OCI-LY7 (cell line): ENCODE results near the gene CTTNBP2.

Experiments used
- CTCF ChIP-seq: fragments of 200-600 bp; sonication (generic); conservative IDR thresholded peaks from 2 replicates; pipeline ENCODE4 v1.5.1; 2014; ENCODE audit warnings: mild to moderate bottlenecking, antibody characterized with exemption, low read length, moderate library complexity, mixed read lengths
- EZH2phosphoT487 ChIP-seq: fragments of 200-600 bp; sonication (generic); IDR thresholded peaks from 2 replicates; pipeline ENCODE4 v1.6.1; 2018; ENCODE audit warnings: low read depth, borderline replicate concordance, mild to moderate bottlenecking, mixed run types, antibody characterized with exemption, low read length, moderate library complexity, mixed read lengths

GRCh38 chr7:117839507-117839906 lies 33.7 kb downstream of the CTTNBP2 start:
- TF ChIP-seq CTCF = no peak
- TF ChIP-seq EZH2phosphoT487 = no peak
